Head of caudate nucleus (tissue), 42 donors: ENCODE results near the gene OR2K2.
A peak's percentile ranks its signal among the peaks of the same experiment; 100 is the strongest.
"Not testable (repeated sequence)": the region's sequence is repeated elsewhere in the genome, so short reads cannot be mapped to it uniquely, and the experiment has no call there.

ENCODE experiments used
- DNase-seq, 42 donors: peaks; one replicate each; pipeline versions ENCODE4 v3.0.0 to v3.0.0-alpha.2; 2020 to 2021; ENCODE audit warnings: mixed read lengths in 7 of 42
- intact Hi-C: fragments of 100-400 bp; cut with DNase I; formaldehyde crosslinking; loops from one replicate; pipeline ENCODE4 v1.15.0; 2022

OR2K2 gene

GRCh38 chr9:111330124-111330523 is at the start of gene OR2K2:
OR2K2 (minus strand) TSS chr9:111330224; CDS start chr9:111328433, 1,791 bp downstream.
- intact Hi-C loops = no loop called here
- no peak for DNase-seq

- intact Hi-C loops = no loop called here
Observed at GRCh38 chr9:111375817-111376564, 46.0 kb upstream of the OR2K2 start.

GRCh38 chr9:111375062-111375461 is 45.0 kb upstream of the OR2K2 start:
- intact Hi-C loops = no loop called here

More at GRCh38 chr9:111375817-111376564, 46.0 kb upstream of the OR2K2 start:
- DNase-seq = no peak

DNA sequence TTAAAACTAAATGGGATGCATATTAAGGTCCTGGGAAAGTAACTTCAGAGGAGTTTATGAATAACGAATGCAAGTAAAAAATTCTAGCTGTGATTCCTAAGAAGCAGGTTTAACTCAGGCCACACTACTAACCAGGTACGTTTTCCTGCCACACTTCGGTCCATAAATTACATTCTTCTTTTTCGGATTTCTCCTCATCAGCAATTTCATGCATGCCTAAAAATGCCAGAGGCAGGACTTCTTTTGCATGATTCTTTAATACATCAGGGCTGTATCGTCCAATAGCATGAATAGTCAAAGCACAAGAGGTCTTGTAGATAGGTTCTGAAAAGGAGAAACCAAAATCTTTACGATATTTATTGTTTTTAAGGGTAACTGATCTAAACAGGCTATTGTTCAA is 42.3 kb upstream of the OR2K2 start:
- DNase-seq = no peak
- intact Hi-C loops = no loop called here

More at GRCh38 chr9:111375062-111375461, 45.0 kb upstream of the OR2K2 start:
- no peak for DNase-seq

GRCh38 chr9:111366978-111367377 is 37.0 kb upstream of the OR2K2 start:
- intact Hi-C loops = no loop called here
- no peak for DNase-seq

DNA sequence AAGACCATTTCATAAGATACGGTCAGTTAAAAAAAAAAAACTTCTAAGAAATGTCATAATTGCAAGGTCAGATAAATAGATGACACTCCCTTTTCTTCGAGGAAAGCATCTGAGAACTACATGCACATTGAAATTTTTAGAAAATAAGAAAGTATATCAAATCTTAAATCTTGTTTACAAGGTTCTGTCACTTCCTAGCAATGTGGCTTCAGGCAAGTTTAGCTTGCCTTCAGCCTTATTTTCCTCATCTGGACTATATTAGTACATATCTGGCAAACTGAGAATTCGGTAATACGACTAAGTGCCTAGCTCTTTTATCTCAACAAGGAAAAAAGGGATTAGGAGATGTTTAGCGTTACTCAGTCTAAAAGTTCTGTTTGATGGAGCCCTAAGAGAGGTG is 32.5 kb upstream of the OR2K2 start:
- intact Hi-C loops = no loop called here
- no peak for DNase-seq

DNA sequence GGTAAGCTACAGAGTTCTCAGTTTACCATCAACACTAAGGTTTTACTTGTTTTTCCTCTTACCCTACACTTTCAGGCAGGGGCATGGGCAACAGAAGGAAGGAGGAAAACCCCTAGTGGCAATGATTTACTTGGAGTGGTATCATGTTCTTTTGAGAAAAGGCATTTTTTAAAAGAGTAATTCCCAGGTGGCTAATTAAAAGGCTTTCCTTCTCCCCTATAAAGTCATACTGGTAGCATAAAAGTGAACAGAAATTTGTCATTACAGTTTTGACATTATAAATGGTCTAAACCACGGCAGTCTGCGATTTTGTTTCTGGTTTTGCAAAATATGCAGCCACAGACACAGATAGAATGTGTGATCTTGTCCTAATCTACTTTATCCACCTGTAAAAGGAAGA is 30.9 kb upstream of the OR2K2 start:
- no peak for DNase-seq
- intact Hi-C loops = no loop called here

- intact Hi-C loops = no loop called here
Observed at GRCh38 chr9:111356481-111357244, 26.6 kb upstream of the OR2K2 start.

GRCh38 chr9:111352545-111352944 is 22.5 kb upstream of the OR2K2 start:
- DNase-seq = no peak
- intact Hi-C loops = no loop called here

More at GRCh38 chr9:111356481-111357244, 26.6 kb upstream of the OR2K2 start:
- peak in 8 of 42 donors; percentile 5 to 44 (median 11) for DNase-seq

GRCh38 chr9:111350556-111350955 is 20.5 kb upstream of the OR2K2 start:
- no peak for DNase-seq
- intact Hi-C loops = no loop called here

DNA sequence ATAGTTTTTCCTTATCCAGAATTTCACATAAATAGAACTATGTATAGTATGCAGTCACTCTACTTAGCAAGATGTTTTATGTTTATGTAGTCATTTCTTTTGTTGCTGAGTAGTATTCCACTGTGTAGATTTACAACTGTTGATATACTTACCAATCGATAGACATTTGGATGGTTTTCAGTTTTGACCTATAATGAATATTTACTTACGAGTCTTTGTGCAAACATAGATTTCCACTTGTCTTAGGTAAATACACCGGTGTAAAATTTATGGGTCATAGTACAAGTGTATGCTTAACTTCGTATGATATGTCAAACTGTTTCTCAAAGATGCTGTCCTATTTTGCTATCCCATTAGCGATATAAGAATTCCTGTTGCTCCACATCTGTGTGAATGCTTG is 19.7 kb upstream of the OR2K2 start:
- DNase-seq = no peak
- intact Hi-C loops = no loop called here

DNA sequence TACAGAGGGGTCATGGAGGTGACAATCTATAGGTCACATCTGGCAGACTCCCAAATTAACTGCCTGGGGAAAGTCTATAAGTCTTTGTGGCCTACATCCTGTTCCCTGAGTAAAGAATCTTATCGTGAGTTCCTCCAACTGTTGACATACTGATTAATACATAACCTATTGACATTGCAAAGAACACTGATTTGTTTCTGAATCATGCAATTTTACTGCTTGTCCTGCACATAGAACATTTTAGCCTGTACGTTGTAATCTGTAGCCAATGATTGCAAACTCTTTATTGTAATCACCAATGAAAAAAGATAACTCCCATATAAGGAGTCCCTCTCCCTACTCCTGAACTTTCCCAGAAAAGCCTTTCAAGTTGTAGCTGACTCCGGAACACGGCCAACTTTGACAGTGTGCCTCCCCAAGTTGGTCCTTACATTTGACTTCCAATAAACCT is 18.8 kb upstream of the OR2K2 start:
- intact Hi-C loops = no loop called here
- no peak for DNase-seq

GRCh38 chr9:111334318-111334863 is 4.4 kb upstream of the OR2K2 start:
- DNase-seq, intact Hi-C loops: not testable (repeated sequence)

DNA sequence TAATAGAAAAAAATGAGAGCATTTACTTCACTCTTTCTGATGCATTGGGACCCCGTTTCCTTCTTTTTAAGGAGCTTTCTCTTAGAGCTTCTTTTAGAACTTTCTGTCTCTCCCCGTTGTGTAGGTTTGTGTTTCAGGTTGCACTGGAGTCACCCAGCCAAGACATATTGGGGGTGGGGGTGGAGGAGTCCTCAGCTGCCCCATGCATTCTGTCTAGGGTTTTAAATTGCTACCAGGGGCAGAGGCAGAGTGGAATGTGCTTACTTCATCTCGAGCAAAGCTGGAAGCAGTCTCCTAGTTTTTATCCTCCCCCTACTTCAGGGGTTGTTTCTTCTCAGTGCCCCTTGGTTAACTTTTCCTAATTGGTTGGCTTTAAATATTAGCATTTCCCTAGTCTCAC is 9.4 kb downstream of the OR2K2 start:
- intact Hi-C loops = no loop called here
- no peak for DNase-seq

DNA sequence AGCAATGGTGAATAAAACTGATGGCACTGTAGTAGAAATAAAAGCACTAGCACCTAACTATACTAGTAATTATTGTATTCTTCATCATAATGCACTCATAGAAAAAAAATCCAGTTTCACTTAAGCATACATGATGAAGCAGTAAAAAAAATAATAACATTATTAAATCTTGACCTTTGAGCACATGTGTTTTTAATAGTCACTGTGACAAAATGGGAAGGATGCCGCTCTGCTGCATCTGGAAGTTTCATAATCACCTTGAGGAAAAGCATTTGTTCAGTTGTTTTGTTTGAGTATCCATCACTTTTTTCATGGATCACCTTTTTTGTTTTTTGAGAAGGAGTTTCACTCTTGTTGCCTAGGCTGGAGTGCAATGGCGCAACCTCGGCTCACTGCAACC is 13.2 kb downstream of the OR2K2 start:
- intact Hi-C loops = no loop called here
- no peak for DNase-seq

- intact Hi-C loops = no loop called here
- no peak for DNase-seq
Observed at GRCh38 chr9:111305914-111306313, 24.1 kb downstream of the OR2K2 start.

DNA sequence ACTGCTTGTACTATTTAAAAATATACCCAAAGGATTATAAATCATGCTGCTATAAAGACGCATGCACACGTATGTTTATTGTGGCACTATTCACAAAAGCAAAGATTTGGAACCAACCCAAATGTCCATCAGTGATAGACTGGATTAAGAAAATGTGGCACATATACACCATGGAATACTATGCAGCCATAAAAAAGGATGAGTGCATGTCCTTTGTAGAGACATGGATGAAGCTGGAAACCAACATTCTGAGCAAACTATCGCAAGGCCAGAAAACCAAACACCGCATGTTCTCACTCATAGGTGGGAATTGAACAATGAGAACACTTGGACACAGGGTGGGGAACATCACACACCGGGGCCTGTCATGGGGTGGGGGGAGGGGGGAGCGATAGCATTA is 26.0 kb downstream of the OR2K2 start:
- not testable (repeated sequence) for DNase-seq
- intact Hi-C loops = loop anchor here (5.0 kb wide), 1 partner anchor 667 kb away; no protein-coding TSS in a partner anchor

DNA sequence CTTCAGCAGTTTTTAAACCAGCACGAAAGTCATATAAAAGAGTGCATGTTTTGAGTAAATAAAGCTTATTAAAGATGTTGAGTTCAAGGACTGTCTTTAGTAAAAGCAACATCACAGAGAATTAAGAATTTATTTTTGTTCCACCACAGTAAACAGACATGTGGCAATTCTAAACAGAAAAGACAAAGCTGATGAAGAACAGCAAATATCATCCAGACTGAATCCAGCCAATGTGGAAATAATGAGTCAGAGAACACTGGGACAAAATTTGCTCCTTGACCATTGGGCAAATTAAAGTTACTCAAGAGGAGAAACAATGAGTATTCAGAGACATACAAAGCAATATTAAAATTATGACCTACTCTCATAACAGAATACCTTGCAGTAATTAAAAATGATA is 28.8 kb downstream of the OR2K2 start:
- intact Hi-C loops = loop anchor here (5.0 kb wide), 1 partner anchor 664 kb away; no protein-coding TSS in a partner anchor
- no peak for DNase-seq

GRCh38 chr9:111300140-111300735 is 29.8 kb downstream of the OR2K2 start:
- intact Hi-C loops = loop anchor here (5.0 kb wide), 1 partner anchor 663 kb away; no protein-coding TSS in a partner anchor
- no peak for DNase-seq

DNA sequence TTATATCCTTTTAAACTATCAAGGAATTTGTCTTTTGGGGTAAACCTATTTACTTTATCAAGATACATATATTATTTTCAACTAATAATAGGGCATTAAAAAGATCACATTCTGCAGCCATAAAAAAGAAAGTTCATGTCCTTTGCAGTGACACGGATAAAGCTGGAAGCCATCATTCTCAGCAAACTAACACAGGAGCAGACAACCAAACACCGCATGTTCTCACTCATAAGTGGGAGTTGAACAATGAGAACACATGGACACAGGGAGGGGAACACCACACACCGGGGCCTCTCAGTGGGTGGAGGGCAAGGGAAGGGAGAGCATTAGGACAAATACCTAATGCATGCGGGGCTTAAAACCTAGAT is 30.4 kb downstream of the OR2K2 start:
- peak in 2 of 42 donors; percentile 19 to 22 for DNase-seq
- intact Hi-C loops = not testable (repeated sequence)
